Colon (tissue), 2 donors: Measurements from ENCODE around the gene MUSTN1.

Source experiments
- FAIRE-seq: peaks from 2 replicates; lab custom pipeline; 2012; peaks lifted over from hg19 to GRCh38; lab: Jason Lieb, UNC
- donor health status: control.
- donor health status: control.

MUSTN1 gene

GRCh38 chr3:52851348-52851747 lies 16.5 kb upstream of the MUSTN1 start:
- FAIRE-seq = no peak

DNA sequence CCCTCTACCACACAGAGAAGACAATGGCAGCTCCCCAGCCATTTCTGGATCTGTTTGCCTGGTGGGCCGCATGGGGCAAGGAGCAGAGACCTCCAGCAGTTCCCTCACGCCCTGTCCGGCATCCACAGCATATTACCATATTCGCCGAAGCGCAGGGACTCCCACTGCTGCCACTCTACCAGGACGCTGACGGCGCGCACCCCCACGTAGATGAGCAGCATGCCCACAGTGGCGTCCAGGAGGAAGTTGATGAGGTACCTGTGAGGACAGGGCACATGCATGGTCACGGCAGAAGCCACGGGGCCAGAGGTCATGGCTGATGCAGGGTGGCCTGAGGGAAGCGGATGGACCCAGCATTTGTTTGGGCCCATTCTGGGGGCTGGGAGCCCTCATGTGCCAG lies 14.8 kb upstream of the MUSTN1 start:
- FAIRE-seq = no peak

GRCh38 chr3:52848617-52849016 lies 13.8 kb upstream of the MUSTN1 start:
- FAIRE-seq = no peak

GRCh38 chr3:52847726-52848125 lies 12.9 kb upstream of the MUSTN1 start:
- no peak for FAIRE-seq

- FAIRE-seq = no peak
Measured at GRCh38 chr3:52847241-52847640, 12.4 kb upstream of the MUSTN1 start.

- FAIRE-seq = no peak
Measured at GRCh38 chr3:52846432-52846965, 11.7 kb upstream of the MUSTN1 start.

DNA sequence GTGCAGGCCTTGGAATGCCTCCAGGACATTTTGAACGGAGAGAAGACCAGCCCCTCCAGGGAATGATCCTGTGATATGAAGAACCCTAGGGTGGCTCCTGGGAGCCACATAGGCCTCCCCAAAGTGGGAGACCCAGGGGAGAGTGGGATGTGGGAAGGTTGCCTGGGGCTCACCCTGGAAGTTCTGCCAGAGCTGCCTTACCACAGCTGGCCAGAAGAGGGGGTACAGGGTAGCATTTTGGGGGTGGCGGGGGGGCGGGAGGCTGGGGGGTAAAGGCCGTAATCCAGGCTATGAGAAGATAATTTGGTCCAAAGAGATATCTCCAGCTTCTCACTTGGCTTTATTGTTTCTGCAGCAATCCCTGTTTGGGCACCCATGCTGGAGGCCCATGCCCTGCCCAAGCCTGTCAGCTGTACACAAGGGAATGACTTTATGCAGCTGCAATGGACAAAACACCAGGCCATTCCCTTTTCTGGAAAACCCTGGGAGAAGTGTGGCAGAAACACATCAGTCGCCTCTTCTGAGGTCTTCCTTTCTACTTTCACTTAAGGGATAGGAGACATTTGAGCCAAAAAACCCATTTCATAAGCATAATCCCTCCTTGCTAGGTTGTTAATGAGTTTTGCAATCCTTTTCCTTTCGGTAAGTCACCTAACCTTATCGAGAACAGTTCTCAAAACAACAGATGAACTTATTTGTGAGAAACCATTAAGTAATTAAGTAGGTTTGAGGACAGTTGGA lies 11.0 kb upstream of the MUSTN1 start:
- no peak for FAIRE-seq

DNA sequence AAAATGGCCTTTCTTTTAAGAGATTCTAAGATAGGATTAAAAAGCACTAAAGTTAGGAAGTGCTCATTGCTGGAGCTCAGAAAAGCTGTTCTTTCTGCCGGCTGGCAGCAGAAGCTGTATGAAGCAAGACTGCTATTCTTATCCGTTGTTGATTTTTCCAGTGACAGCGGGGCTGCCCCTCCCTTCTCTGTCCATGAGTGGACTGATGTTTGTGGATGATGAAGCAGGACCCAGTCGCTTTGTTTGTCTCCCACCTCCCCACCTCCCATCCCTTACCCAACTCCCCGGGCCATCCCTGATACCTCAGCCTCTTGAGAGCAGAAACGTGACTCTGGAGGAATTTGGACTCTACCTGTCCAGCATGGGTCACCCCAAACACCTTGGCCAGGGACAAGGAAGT lies 10.3 kb upstream of the MUSTN1 start:
- FAIRE-seq = no peak

DNA sequence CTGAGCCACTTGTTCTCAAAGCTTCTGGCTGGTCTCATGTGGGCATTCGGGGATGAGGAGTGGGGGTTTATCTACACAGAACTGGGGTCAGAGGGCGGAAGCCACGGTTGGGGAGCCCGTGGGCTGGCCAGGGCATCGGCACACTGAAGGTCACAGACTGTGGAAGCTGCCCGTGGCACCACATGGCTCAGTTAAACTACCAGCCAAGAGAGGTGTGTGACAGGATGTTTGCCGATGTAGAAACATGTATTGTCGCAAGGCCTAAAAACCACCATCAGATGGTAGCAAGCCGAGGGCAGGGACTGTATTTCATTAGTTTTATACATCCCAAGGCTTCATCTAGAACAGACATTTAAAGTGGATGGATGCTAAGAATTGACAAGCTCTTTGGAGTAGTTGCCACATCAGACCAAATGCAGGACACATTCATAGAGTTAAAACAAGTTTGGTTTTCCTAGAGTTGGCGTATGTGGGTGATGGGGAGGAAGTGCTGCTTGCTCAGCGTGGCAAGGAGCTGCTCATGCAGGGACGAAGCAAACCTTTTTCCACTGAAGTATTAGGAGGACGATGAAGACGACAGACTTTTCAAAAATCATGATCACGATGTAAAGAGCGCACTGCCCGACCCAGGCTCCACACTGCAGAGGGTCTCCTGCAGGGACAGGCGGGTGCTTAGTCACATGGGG lies 9.6 kb upstream of the MUSTN1 start:
- FAIRE-seq = no peak

GRCh38 chr3:52843881-52844280 lies 9.1 kb upstream of the MUSTN1 start:
- no peak for FAIRE-seq

- FAIRE-seq = no peak
Measured at GRCh38 chr3:52843108-52843865, 8.5 kb upstream of the MUSTN1 start.

GRCh38 chr3:52842424-52842823 lies 7.6 kb upstream of the MUSTN1 start:
- no peak for FAIRE-seq

- FAIRE-seq = no peak
Measured at GRCh38 chr3:52841981-52842340, 7.1 kb upstream of the MUSTN1 start.

- no peak for FAIRE-seq
Measured at GRCh38 chr3:52841211-52841980, 6.6 kb upstream of the MUSTN1 start.

DNA sequence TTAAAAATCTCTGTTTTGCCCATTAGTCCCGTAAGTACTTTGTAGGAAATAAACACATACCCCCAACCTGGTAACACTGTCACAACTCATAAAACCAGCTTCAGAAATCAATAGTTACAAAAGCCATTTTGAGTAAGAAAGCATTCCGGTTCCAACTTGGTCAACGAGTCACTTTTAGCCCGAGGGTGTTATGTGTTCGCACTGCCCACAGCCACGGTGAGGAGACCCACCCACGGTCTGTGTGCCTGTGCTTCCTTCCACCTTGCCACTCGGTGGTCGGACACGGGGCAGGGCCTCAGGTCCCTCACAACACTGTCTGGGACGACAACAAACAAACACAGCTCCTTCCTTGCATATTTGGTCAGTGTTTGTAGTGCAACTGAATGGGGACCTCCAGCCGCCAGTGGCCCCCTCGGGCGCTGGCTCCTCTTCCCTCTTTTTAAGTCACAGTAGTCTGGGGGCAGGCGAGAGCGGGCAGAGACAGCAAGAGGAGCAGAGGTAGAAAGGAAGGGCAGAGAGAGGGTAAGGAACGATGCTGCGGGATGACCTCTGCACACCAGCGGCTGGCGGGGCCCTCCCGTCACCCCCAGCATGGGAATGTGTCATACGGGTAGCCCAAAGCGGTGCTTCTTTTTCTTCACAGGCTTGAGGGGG lies 5.2 kb upstream of the MUSTN1 start:
- no peak for FAIRE-seq

DNA sequence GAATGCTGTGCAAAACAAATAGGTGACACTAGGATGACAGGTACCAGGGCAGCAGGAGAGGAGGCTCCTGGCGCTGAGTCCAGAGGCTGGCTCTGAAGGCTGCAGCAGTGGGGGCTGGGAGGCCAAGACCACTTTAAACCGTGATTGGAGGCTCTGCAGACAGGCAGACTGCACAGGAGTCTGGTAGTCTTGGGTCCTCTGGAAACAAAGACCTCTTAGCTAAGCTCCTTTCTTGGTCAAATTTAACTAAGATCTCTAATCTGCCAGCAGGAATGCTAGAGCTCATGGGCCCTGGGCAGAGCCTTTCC lies 4.4 kb upstream of the MUSTN1 start:
- no peak for FAIRE-seq

GRCh38 chr3:52838561-52839267 lies 3.9 kb upstream of the MUSTN1 start:
- no peak for FAIRE-seq

- FAIRE-seq = no peak
Measured at GRCh38 chr3:52836986-52837385, 2.2 kb upstream of the MUSTN1 start.

- FAIRE-seq = no peak
Measured at GRCh38 chr3:52836471-52836845, 1.6 kb upstream of the MUSTN1 start.

DNA sequence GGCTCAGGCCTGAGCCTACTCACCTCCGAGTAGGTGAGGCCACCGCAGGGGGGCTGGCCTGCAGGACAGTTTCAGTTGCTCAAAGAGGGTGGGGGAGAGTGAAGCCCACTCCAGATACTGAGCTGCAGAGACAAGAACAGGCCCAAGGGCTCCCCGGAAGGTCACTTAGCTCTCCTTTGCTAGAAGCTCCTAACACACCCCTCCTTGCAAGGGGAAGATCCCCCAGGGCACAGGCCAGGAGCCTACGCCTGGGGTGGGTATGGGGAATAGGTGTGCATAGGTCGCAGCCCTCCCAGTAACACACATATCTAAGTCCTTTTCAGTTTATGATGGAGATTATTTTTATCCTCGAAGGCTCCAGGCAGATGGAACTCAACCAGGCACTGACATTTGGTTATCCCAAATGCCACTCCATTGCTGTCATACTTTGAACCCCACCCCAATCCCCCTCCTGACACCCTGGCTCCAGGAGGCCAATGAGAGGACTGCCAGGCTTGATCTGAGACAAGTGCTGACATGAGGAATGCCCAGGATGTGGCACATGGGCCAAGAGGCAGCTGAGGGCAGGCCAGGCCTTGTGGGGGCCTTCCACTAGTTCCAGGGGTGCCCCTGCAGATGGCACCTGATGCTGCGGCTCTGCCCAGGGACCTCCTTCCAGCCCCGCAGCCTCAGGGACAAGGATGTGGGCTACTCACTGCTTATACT lies 1.1 kb upstream of the MUSTN1 start:
- no peak for FAIRE-seq

- FAIRE-seq = no peak
Measured at GRCh38 chr3:52833202-52833601, 1.6 kb downstream of the MUSTN1 start.
